SK-N-MC (cell line): ENCODE measurements around the gene STK39.

ENCODE experiments used
- EZH2 ChIP-seq: fragments of 200-600 bp; sonication (generic); IDR thresholded peaks from one replicate; pipeline ENCODE4 v1.6.1; 2017; ENCODE audit warnings: antibody characterized with exemption
- FOXP2 ChIP-seq: optimal IDR thresholded peaks from 2 replicates; pipeline ENCODE3; 2011; ENCODE audit warnings: mild to moderate bottlenecking, moderate library complexity; ENCODE audit not compliant: insufficient read depth; ENCODE audit errors: extremely low read length, control extremely low read depth
- POLR2AphosphoS5 ChIP-seq: IDR thresholded peaks from 2 replicates; pipeline ENCODE4 v1.6.1; 2012; ENCODE audit warnings: mild to moderate bottlenecking, low read depth, low read length, borderline replicate concordance

DNA sequence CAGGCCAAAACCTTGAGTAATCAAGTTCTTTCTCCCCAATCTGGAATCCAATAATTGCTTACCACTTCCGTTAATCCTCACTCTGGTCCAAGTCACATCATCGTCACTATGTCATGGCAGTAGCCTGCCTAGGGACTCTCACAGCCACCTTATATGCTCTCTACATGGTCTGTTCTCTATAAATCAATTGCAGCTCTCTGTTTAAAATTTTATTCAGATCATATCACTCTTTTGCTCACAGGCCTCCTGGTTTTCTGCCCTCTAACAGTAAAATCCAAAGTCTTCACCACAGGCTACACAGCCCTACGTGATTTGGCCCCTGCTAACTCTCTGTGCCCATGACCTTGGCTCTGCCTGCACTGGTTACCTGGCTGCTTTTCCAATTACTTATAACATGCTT is 188.7 kb downstream of the STK39 start:
- TF ChIP-seq EZH2 (no peak), POLR2AphosphoS5 (no peak), FOXP2 (no peak)
